ENCODE measurements around the gene ART3. TPM values are rescaled to one million over a fixed set of nuclear protein-coding genes. Genes with fewer than 3 reads are reported as not detected.

The ART3 gene
- total and polyA plus RNA-seq, 2 of the 8 experiments (the other 6 are each of a cell fraction or from before 2014, with no cell fraction given): 0.21 to 0.63 TPM

- H2AFZ ChIP-seq (ENCODE audit: low read length): no peak overlapping the region
- H3K27ac ChIP-seq (ENCODE audit: low read depth, low read length): no peak overlapping the region
- H3K27me3 ChIP-seq (replicated peaks in 1 of 4; ENCODE audit: control insufficient read depth in 3 of 4, extremely low read depth in 1 of 4, insufficient read depth in 3 of 4, low read length in 3 of 4): no peaks in the 10 kb centered on the region
- no peak overlapping the region for H3K18ac ChIP-seq (ENCODE audit: extremely low read depth, low read length)
- 0 out of 4 replicates have a peak, but pooled peaks cover 0 to 2% of the 10 kb centered on the region in 2 experiments for H3K9me3 ChIP-seq (ENCODE audit: insufficient read depth in 2 of 2, low read depth in 1 of 2, low read length in 1 of 2)
- H2BK15ac ChIP-seq (ENCODE audit: low read length): no peak overlapping the region
- no peak overlapping the region for H3K9ac ChIP-seq (replicated peaks in 1 of 4; ENCODE audit: extremely low read depth in 1 of 4, low read depth in 3 of 4, low read length in 3 of 4)
- H3K4ac ChIP-seq (replicated peaks; ENCODE audit: insufficient read length, low read depth, low read length): no peak overlapping the region
- no peak overlapping the region for H3K4me3 ChIP-seq (ENCODE audit: extremely low read depth in 1 of 4, insufficient read depth in 2 of 4, low read depth in 3 of 4, low read length in 4 of 4)
- FAIRE-seq: no peak
- H3K79me2 ChIP-seq (ENCODE audit: control insufficient read depth in 1 of 2, insufficient read depth in 2 of 2, low read length in 2 of 2): no peaks in the 10 kb centered on the region
- H3K4me2 ChIP-seq (ENCODE audit: insufficient read depth in 1 of 2, low read depth in 2 of 2, low read length in 2 of 2): no peak overlapping the region
- no peak overlapping the region for H2BK12ac ChIP-seq (ENCODE audit: low read depth, low read length)
- H4K20me1 ChIP-seq (replicated peaks in 1 of 2; ENCODE audit: control insufficient read depth in 1 of 2, insufficient read depth in 2 of 2, low read length in 2 of 2): no peaks in the 10 kb centered on the region
- no peak overlapping the region for H4K8ac ChIP-seq (ENCODE audit: extremely low read depth, insufficient read depth, low read length)
- POLR2A ChIA-PET (ENCODE audit: partially characterized antibody): no interaction called here
- H2BK5ac ChIP-seq (ENCODE audit: low read depth, low read length): no peak overlapping the region
- no peak overlapping the region for H3K23ac ChIP-seq (ENCODE audit: insufficient read length)
- no peak overlapping the region for H3K56ac ChIP-seq (replicated peaks; ENCODE audit: insufficient read length, low read depth, low read length)
- no peaks in the 10 kb centered on the region for H3K4me1 ChIP-seq (replicated peaks in 1 of 4; ENCODE audit: control insufficient read depth in 3 of 4, insufficient read depth in 4 of 4, low read length in 3 of 4)
- H2BK120ac ChIP-seq (replicated peaks; ENCODE audit: low read depth, low read length): no peak overlapping the region
- DNase-seq (ENCODE audit: low read depth in 1 of 2, low spot score in 2 of 2): no peak
- no peak overlapping the region for H2AK5ac ChIP-seq (ENCODE audit: low read depth, low read length)
- no peaks in the 10 kb centered on the region for H3K79me1 ChIP-seq (ENCODE audit: low read depth, low read length)
- CTCF ChIA-PET (ENCODE audit: partially characterized antibody): interaction anchor here (2.3 to 6.7 kb wide), 3 partner anchors 10 to 94 kb away, joined by 12 to 89 read pairs (median 26); no protein-coding TSS in a partner anchor
- H4K5ac ChIP-seq (ENCODE audit: insufficient read length, low read depth, low read length): no peak overlapping the region
- H2BK20ac ChIP-seq (ENCODE audit: low read length): no peak overlapping the region
- WGBS, 2 experiments (ENCODE audit: extremely low coverage in 1 of 2, insufficient coverage in 1 of 2, insufficient read length in 1 of 2, insufficient replicate concordance in 2 of 2, low coverage in 1 of 2, low lambda C conversion rate in 2 of 2, missing lambda C conversion rate in 1 of 2): 92% methylated on average over 2 of the region's 2 CpGs; no CpG with 5 or more reads in 1 of the 2 experiments
- H3K23me2 ChIP-seq (ENCODE audit: low read depth, low read length): no peaks in the 10 kb centered on the region
- H4K91ac ChIP-seq (replicated peaks; ENCODE audit: insufficient read length, low read length): no peak overlapping the region
- no peaks in the 10 kb centered on the region for H3K36me3 ChIP-seq (ENCODE audit: control insufficient read depth in 2 of 4, insufficient read depth in 4 of 4, low read length in 3 of 4)
- no peak overlapping the region for H3K14ac ChIP-seq (ENCODE audit: insufficient read length)
Measured at GRCh38 chr4:76088719-76089118, 14.2 kb downstream of the ART3 start.
